A549 treated with Hydrocortisone at 1 μM for 4 hours (cell line): ENCODE data around the gene ATP1B3. TPM values are rescaled to one million over a fixed set of nuclear protein-coding genes. Genes with fewer than 3 reads are reported as not detected.

Source experiments
- total RNA-seq: library from RNA; stranded (reverse); fragments of 200-300 nt; extraction: Qiagen RNA extraction; gene quantifications from 5 replicates; pipeline ENCODE4 v1.2.3, GENCODE V29; 2022

ATP1B3 gene
- total RNA-seq = 180 to 207 TPM (median 202 TPM) in 5 replicates

DNA sequence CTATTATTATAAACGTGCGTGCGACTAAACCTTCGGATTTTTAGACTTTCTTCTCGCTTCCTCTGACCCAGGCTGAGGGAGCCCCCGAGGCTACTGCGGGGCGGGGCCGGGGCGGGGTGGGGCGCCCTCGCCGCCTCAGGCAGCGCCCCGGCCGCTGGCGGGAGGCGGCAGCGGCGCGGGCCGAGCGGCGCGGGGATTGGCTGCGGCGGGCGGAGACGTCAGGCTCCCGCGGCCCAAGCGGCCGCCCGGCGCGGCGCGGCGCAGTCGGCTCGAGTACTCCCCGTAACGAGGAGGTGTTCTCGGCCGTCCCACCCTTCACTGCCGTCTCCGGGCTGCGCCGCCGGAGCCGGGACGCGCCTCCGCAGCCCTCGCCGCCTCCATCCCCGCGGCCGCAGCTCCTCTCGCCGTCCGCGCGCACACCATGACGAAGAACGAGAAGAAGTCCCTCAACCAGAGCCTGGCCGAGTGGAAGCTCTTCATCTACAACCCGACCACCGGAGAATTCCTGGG, at the start of gene ATP1B3:
TSS of gene ATP1B3 (plus strand) at position 263 of the 510 bp plus-strand sequence. CDS start at position 422, 159 bp downstream.

Other genes starting within 250 kb of the ATP1B3 start
- gene RNF7, start 138.3 kb upstream of the ATP1B3 start, total RNA-seq = 116 to 148 TPM (median 136 TPM) in 5 replicates
- gene GRK7, start 113.2 kb upstream of the ATP1B3 start, total RNA-seq = 0.03 TPM in 1 of 5 replicates, not detected in the others